ENCODE results near the gene SSTR3. TPM values are rescaled to one million over a fixed set of nuclear protein-coding genes. Genes with fewer than 3 reads are reported as not detected.

SSTR3 gene
- total and polyA plus RNA-seq, 11 donors = 0.07 TPM; not detected in 10

DNA sequence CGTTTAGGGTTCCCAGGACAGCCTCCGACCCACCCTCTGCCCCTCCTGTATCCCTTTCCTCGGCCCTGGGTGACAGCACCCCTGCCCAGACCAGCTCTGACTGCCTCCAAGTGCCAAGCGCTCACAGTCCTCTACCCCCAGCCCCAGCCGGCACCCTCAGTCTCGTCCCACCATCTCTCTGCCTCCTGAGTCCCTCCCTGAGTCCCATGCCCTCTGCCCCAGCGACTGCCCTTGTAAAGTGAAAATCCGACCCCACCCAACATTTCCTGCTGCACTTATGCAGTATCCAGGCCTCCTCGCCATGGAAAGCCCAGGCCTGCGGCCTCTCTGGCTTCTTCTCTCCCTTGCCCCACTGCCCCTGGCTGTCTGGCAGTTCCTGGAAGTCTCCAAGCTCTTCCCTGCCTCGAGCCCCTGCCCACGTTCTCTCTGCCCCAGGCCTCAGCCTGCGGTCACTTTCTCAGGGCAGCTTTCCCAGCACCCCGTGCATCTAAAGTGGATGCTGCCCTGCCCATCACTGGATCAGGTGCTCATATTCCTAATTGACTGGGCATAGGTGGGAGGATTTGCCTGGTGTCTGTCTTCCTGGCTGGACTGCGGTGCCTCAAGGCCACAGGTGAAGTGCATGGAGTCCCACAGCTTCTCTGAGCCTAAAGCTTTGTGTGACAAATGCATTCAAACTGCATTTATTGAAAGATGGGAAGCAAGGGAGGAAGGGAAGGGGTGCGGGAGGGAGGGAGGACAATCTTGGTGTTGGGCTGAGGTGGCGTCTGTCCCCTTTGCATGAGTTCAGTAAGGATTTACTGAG is 44.9 kb downstream of the SSTR3 start:
- intact Hi-C loops (cut with DNase I) = loop anchor here in 2 of 10 donors (10.0 kb wide), 3 partner anchors 93 to 383 kb away; no protein-coding TSS in a partner anchor
- H3K4me3 ChIP-seq = peak overlapping the region in 3 of 12 donors; percentile 19 to 43 (median 28)
- DNase-seq = peak in 3 of 5 donors; percentile 31 to 51 (median 34)

DNA sequence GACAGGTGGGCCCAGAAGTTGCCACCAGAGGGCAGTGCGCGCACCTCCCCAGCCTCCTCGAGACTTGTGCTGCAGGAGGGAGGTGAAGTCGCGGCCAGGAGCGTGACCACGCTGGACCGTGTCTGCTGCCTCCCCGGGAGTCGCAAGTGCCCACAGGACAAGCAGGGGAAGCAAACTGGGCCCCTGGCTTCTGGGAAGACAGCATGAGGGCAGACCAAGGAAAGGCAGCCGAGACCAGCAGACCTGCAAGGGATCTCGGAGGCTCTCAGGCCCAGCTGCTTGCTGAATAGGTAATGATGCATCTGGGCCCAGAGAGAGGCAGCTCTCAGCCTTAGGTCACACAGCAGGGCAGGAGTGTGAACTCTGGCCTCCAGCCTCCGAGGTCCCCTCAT is 45.6 kb downstream of the SSTR3 start:
- Histone ChIP-seq H3K36me3 (no peaks in the 10 kb centered on the region), H3K4me1 (peaks cover 0 to 31% (median 13%) of the 10 kb centered on the region in 12 donors), H3K27ac (peak overlapping the region in 7 of 12 donors; percentile 2 to 71 (median 25)), H3K9me3 (no peaks in the 10 kb centered on the region), H3K27me3 (peaks cover 0 to 4% (median 0%) of the 10 kb centered on the region in 9 donors), H3K4me3 (peak overlapping the region in 4 of 12 donors; percentile 13 to 43 (median 24))
- intact Hi-C loops (cut with DNase I) = loop anchor here in 9 of 10 donors (1.0 to 10.0 kb wide), 5 partner anchors 31 to 382 kb away; no protein-coding TSS in a partner anchor
- WGBS, 4 donors = 4 to 15% (median 13%) methylated on average over 11 to 13 of the region's 13 CpGs
- TF ChIP-seq, protein P1, sequence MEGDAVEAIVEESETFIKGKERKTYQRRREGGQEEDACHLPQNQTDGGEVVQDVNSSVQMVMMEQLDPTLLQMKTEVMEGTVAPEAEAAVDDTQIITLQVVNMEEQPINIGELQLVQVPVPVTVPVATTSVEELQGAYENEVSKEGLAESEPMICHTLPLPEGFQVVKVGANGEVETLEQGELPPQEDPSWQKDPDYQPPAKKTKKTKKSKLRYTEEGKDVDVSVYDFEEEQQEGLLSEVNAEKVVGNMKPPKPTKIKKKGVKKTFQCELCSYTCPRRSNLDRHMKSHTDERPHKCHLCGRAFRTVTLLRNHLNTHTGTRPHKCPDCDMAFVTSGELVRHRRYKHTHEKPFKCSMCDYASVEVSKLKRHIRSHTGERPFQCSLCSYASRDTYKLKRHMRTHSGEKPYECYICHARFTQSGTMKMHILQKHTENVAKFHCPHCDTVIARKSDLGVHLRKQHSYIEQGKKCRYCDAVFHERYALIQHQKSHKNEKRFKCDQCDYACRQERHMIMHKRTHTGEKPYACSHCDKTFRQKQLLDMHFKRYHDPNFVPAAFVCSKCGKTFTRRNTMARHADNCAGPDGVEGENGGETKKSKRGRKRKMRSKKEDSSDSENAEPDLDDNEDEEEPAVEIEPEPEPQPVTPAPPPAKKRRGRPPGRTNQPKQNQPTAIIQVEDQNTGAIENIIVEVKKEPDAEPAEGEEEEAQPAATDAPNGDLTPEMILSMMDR (IDR thresholded peaks at IDR 0.05) = peak; percentile 86 to 98 (median 92)
- no peak for TF ChIP-seq POLR2A (IDR thresholded peaks at IDR 0.05)
- ATAC-seq = peak; percentile 90 to 97 (median 93)
- peak; percentile 83 to 93 (median 89) for DNase-seq

More for the DNA sequence above, 44.9 kb downstream of the SSTR3 start:
- peaks cover 0 to 25% (median 13%) of the 10 kb centered on the region in 12 donors for H3K4me1 ChIP-seq
- peaks cover 0 to 4% (median 0%) of the 10 kb centered on the region in 9 donors for H3K27me3 ChIP-seq
- H3K27ac ChIP-seq = peak overlapping the region in 7 of 12 donors; percentile 2 to 71 (median 25)
- 55 to 67% (median 62%) methylated on average over 17 of the region's 17 CpGs for WGBS, 4 donors
- peak in 2 of 4 donors; percentile 23 to 54 for ATAC-seq
- no peak for TF ChIP-seq POLR2A (IDR thresholded peaks at IDR 0.05)
- TF ChIP-seq, protein P1 (IDR thresholded peaks at IDR 0.05) = no peak
- H3K9me3 ChIP-seq = no peaks in the 10 kb centered on the region
- H3K36me3 ChIP-seq = no peaks in the 10 kb centered on the region

DNA sequence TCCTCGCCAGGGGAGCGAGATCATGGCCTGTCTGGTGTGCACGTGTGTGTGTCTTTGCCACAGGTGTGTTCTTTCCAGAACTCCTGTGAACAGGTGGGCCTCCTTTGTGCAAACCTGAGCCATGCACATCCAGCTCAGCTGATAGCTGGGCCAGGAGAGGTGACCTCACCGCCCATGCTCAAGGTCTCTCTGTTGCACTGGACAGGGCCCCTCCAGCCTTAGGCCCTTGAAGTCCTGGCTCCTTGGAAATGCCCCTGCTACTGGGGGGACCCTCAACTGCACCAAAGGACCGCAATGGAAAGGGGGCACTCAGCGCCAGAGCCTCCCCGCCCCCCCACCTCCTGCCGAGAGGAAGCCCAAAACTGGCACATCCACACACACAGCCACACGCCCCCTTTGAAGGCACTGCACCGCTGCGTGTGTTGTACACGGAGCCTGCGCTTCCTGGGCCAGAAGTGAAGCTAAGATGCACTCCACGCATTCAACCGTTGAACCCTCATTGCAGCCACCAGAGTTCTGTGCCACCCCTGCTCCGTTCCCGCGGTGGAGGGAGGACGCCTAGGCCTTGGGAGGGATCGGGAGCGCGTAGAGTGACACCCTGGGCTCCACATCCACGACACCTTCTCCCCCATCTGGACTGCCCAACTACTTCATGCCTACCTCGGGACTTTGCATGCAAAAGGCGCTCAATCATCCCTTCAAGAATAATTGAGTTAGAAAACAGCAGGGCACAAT is 46.2 kb downstream of the SSTR3 start:
- peak in 1 of 4 donors; percentile 11 for ATAC-seq

More for the DNA sequence above, 46.2 kb downstream of the SSTR3 start:
- TF ChIP-seq, protein P1 (IDR thresholded peaks at IDR 0.05) = no peak
- Histone ChIP-seq H3K27ac (peak overlapping the region in 1 of 12 donors; percentile 71), H3K9me3 (peaks cover 0 to 5% (median 0%) of the 10 kb centered on the region in 12 donors), H3K36me3 (no peaks in the 10 kb centered on the region), H3K4me1 (peaks cover 0 to 31% (median 13%) of the 10 kb centered on the region in 12 donors), H3K4me3 (peak overlapping the region in 1 of 12 donors; percentile 43), H3K27me3 (peaks cover 0 to 4% (median 0%) of the 10 kb centered on the region in 9 donors)
- intact Hi-C loops (cut with DNase I) = loop anchor here in 9 of 10 donors (1.0 to 10.0 kb wide), 5 partner anchors 31 to 381 kb away; no protein-coding TSS in a partner anchor
- 55 to 65% (median 61%) methylated on average over 23 to 25 of the region's 25 CpGs for WGBS, 4 donors
- peak in 3 of 5 donors; percentile 12 to 56 (median 20) for DNase-seq
